Activated CD4-positive, alpha-beta T cell treated with anti-CD3 and anti-CD28 coated beads, Interleukin-2, Interleukin-6, amounts not matched to agents 100 ng/mL and 50 ng/mL, durations not matched to agents 16 hours and 8 hours (primary cell): ENCODE data around the gene LAMB4.
A peak's percentile ranks its signal among the peaks of the same experiment; 100 is the strongest.
"Not testable (repeated sequence)": the region's sequence is repeated elsewhere in the genome, so short reads cannot be mapped to it uniquely, and the experiment has no call there.

Experiments used
- DNase-seq: peaks from one replicate; pipeline ENCODE4 v3.0.0-alpha.2; 2020

The LAMB4 gene

GRCh38 chr7:108038986-108039385, 91.2 kb downstream of the LAMB4 start:
- no peak for DNase-seq

- no peak for DNase-seq
These were observed 92.4 kb downstream of the LAMB4 start for GRCh38 chr7:108037741-108038140.

DNA sequence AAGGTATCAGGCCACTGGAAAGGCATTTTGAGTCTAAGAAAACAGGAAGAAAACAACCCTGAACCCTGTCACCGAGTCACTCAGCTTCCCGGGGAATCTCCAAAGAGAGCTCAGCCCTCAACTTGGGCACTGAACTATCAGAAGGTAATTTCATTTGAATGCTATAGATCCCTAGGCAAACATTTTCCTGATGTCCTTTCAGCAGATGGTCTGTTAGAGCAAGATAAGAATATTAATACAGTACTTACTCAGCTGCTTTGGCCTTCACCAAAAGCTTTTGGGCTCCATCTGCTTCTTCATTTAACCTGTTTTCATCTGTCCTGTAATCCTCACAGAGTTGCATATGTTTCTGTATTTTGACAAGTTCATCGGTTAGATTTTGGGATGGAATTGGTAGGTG, 93.0 kb downstream of the LAMB4 start:
- no peak for DNase-seq

DNA sequence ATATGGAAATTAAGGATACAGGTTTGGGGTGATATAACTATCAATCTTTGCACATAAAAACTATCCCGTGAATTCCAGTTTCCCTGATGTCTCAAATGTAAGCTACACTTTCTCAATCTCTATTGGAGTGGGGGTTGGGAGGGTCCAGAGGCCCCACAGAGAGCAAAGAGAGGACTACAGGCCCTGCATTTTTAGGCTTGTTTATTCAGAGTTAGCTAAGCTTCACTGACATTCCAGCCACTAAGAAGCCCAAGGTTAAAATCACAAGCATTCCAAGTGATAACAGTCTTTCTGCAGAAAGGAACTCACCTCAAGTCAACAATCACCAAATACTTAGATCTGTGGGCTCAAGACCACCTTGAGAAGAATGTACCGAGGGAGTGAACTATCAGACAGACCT, 95.6 kb downstream of the LAMB4 start:
- no peak for DNase-seq

- DNase-seq, result no peak
These were observed 96.2 kb downstream of the LAMB4 start for GRCh38 chr7:108033776-108034497.

- not testable (repeated sequence) for DNase-seq
These were observed 96.9 kb downstream of the LAMB4 start for GRCh38 chr7:108033309-108033708.

DNA sequence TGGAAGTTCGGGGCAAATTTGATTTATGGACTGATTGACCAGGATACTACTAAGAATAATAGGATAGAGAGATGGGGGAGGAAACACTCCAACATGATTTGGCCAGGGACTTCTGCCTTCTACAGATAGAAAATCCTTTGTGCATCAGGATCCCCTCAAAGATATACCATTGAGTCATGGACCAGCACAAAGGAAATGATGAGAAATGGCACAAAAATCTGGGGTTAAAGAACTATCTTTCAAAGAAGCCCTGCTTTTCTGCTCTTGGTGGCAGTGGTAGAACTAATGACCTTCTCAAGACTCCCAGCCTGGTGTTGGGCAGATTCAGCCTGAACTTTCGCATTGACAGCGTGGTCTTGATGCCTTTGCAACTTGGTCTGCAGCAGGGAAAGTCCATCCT, 99.6 kb downstream of the LAMB4 start:
- no peak for DNase-seq

- DNase-seq, result no peak
These were observed 101.1 kb downstream of the LAMB4 start for GRCh38 chr7:108029034-108029433.

GRCh38 chr7:108028111-108028510, 102.0 kb downstream of the LAMB4 start:
- DNase-seq, result no peak

GRCh38 chr7:108027239-108027638, 102.9 kb downstream of the LAMB4 start:
- DNase-seq, result no peak

GRCh38 chr7:108026647-108027046, 103.5 kb downstream of the LAMB4 start:
- DNase-seq, result no peak

DNA sequence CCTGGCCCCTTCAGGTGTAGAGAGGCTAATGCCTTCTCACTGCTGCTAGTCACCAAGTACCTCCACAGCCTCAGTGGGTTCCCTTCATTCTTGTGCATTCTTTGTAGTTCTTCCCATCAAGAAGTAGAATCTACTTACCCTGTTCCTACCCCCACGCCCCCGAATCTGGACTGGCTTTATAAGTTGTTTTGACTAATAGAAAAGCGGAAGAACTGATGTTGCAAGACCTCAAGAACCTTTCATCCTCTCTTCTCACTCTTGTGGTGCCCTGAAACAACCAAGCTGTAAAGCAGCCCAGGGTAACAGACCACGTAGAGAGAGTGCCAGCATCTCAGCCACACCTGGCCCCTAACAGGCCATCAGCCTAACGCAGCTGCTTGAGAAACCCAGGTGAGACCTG, 104.0 kb downstream of the LAMB4 start:
- no peak for DNase-seq

- DNase-seq, result no peak
These were observed 105.6 kb downstream of the LAMB4 start for GRCh38 chr7:108024538-108024937.

- no peak for DNase-seq
These were observed 109.6 kb downstream of the LAMB4 start for GRCh38 chr7:108020585-108020984.

DNA sequence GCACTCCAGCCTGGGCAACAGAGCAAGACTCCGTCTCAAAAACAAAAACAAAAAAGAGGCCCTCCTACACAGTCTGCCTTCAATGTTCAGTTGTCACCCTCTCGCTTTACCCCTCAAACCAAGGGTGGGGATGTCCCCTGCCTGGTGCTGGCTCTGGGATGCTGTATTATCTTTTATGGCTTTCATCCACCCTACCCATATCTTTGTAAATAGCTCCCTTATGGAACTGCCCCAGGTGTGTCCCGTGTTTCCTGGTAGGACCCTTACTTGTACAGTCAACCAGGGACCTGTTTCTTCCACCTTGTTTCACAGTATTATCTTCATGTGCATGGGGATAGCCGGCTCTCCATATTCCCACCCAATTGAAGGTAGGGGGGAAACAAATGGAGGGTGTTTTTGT, 111.5 kb downstream of the LAMB4 start:
- no peak for DNase-seq

DNA sequence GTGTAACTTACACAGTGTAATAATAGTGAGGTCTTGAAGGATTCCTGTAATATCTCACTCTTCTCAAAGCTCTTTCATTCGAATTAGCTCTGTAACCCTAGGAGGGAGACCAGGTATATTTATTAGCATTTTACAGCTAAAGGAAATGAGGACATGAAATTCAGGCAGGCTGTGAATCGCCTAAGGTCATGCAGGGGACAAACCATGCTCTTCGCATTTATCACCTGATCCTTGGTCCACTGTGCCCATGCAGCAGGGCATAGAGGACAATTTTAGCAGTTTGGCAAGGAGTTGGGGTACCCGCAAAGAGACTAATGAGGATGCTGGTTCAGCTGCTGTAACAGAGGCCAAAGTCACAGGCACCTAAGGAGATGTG, 112.4 kb downstream of the LAMB4 start:
- no peak for DNase-seq

DNA sequence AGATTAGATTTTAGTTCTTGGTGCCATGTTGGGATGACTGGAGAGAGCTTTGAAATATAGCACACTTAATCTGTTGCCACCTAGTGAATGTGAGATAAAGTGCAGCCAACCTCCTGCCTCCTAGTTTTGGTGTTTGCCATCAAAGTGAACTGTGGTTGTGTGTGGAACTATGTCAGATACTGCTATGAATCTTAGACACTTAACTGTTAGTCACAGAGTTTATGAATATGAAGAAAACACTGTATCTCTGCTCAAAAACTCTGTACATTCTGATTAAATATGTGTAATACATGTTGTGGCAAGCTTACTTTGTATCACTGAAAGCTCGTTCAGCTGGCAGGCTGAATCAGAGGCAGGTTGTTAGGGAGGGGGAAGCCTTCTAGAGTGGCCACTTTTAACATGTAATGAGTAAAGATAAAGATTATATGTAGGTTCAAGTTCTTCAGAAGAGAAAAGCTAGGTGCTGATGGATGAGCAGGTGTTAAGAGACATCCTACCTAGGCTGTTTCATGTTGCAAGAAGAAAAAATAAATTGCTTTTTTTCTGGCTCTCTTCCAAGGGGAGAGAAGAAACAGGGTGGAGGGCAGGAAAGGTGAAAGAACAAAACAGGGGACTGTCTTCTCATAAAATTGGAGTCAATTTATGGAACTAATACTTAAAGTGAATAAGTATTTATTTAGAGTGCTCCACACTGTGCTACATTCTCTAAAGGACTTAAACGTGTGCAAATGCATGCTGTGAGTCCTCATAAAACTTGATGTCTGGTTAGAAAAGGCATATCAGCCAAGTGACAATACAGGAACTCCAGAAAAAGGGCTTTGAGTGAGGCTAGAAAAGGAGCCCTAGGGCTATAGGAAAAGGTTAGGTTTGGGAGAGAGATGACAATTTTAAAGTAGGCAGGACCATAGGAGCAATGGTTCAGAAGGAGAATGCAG, 113.1 kb downstream of the LAMB4 start:
- peak; percentile 12 for DNase-seq

GRCh38 chr7:108015740-108016139, 114.4 kb downstream of the LAMB4 start:
- DNase-seq, result no peak

DNA sequence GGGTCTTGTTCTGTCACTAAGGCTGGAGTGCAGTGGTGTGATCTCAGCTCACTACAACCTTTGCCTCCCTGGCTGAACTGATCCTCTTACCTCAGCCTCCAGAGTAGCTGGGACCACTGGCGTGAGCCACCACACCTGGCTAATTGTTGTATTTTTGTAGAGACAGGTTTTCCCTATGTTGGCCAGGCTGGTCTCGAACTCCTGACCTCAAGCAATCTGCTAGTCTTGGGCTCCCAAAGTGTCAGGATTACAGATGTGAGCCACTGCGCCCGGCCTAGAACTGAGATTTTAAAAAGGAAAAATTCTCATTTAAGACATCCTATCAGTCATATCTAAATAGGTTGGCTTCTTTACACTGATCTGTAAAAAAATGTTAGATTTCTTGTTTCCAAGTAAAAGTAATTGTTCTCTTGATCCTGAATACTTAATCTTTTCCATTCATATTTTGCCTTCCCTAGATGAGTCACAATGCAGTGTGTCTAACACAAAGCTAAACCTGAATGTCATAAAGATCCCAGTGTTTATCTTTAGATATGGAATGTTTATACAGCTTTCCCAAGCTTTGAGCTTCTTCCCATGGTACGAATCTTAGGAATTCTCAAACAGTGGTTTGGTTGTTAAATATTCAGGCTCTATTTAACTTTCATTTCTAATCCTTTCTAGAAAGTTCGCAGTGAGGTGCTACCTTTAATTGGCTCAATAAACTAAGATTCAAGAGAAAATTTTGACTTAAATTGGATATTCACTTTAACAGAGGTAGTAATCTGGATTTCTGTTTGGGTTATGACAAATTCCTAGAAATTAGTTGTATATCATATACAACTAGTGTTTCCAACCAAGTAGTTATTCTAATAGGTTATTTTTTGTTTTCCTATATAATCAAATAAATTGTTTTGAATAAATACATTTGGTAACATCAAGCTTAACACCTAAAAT, 115.1 kb downstream of the LAMB4 start:
- no peak for DNase-seq

GRCh38 chr7:108014215-108014614, 115.9 kb downstream of the LAMB4 start:
- no peak for DNase-seq

DNA sequence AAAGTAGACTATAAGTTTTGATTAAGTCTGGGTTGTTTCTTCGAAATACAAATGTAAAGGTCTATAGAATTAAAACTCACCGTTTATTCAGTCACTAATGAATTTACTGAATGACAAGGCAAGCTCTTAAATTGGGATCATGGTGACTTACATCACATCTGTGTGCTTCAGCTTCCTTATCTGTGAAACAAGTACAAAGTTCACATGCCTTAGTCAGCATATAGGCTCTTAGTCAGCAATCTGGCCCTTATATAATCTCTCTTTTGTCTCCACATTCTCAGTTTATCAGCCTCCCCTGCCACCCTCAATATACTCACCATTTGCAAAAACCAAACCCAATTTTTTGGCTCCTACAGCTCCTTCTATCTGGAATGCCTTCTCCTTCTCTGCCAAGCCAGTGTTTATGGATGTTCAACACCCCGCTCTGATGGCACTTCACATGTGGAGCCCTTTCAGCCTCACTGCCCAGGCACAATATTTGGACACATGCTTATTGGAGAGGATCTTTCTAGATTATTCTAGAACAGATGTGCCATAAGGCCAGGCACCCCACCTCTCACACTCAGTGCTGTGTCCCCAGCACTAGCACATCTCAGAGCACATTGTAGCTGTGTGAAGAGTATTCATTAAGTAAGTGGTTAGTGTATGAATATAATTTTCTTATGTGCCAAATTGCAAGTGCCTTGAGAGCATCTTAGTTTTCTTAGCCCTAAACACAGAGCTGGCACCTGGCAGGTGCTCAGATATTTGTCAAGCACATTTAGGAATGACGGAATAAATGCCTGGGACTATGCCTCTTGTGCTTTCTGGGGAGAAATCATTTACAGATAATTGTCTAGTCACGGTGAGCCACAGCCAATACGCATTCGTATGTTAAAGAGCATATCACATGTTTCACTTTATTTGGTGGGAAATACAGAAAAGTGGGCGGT, 117.4 kb downstream of the LAMB4 start:
- DNase-seq, result no peak

DNA sequence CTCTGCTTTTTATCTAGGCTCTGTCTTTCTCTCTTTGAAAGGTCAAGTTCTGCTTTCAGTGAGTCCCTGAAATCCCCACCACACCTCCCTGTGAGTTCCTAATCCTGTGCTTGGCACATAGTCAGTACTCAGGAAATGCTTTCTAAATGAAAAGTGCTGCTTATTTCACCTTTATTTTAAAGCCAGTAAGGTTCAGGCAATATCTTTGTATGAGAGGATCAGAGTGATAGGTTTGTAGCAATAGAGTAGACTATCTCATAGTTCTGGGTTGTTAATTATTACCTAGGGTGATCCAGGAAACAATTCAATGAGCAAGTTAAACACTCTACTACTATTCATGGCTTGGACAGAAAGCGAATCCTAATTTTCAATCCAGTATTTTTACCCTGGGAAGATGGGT, 119.8 kb downstream of the LAMB4 start:
- no peak for DNase-seq
